DOHH2 (cell line): Measurements from ENCODE around the gene FUT2.

Experiments used
- EZH2phosphoT487 ChIP-seq: fragments of 200-600 bp; sonication (generic); IDR thresholded peaks from 2 replicates; pipeline ENCODE4 v1.6.1; 2017; ENCODE audit warnings: borderline replicate concordance, mild to moderate bottlenecking, antibody characterized with exemption, low read length, moderate library complexity, mixed read lengths
- TF ChIP-seq, protein P1 (sequence below): fragments of 200-600 bp; sonication (generic); IDR thresholded peaks from one replicate; pipeline ENCODE4 v1.5.1; 2014; ENCODE audit warnings: antibody characterized with exemption, mild to moderate bottlenecking, low read depth, low read length; ENCODE audit not compliant: poor library complexity, severe bottlenecking

DNA sequence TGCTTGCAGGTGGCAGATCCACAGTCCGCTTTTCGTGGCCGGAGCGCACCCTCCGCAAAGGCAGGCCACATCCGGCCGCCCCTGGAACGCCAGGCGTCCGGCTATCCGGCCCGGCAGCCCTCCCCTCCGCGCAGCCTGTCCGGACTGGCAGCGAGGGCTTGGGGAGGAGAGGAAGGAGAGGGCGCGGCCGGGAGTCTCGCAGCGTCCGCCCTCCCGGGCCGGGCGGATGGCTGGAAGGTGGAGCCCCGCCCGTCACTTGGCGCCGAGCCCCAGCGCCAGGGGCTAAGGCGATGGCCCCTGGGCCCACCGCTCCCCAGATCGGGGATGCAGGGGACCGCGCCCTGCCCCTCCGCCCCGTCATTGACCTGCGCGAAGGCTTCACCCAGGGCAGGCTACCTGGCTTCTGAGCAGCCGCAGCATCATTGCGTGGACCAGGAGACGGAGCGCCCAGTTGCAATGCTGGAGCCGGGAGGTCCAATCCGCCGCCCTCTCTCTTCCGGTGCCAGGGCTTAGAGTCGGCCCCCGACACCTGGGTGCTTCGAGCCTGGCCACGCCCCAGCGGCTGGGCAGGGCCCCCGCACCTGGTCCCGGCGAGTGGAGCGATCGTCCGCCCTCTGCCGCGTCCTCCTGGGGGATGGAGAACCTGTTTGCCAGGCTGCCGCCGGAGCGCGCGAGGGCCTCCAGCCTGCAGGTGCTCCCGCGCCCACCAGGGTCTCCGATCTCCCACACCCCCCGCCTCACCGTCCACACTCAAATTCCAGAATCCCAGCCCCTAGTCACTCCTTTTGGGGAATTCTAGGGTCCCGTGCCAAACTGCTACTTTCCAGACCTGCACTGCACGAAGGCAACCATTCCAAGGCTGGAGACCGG is 57.0 kb downstream of the FUT2 start, which contains the start of gene FUT1:
- TF ChIP-seq, protein P1, sequence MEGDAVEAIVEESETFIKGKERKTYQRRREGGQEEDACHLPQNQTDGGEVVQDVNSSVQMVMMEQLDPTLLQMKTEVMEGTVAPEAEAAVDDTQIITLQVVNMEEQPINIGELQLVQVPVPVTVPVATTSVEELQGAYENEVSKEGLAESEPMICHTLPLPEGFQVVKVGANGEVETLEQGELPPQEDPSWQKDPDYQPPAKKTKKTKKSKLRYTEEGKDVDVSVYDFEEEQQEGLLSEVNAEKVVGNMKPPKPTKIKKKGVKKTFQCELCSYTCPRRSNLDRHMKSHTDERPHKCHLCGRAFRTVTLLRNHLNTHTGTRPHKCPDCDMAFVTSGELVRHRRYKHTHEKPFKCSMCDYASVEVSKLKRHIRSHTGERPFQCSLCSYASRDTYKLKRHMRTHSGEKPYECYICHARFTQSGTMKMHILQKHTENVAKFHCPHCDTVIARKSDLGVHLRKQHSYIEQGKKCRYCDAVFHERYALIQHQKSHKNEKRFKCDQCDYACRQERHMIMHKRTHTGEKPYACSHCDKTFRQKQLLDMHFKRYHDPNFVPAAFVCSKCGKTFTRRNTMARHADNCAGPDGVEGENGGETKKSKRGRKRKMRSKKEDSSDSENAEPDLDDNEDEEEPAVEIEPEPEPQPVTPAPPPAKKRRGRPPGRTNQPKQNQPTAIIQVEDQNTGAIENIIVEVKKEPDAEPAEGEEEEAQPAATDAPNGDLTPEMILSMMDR, result no peak
- TF ChIP-seq EZH2phosphoT487, result no peak
